ENCODE results near the gene IL17F.

The IL17F gene

DNA sequence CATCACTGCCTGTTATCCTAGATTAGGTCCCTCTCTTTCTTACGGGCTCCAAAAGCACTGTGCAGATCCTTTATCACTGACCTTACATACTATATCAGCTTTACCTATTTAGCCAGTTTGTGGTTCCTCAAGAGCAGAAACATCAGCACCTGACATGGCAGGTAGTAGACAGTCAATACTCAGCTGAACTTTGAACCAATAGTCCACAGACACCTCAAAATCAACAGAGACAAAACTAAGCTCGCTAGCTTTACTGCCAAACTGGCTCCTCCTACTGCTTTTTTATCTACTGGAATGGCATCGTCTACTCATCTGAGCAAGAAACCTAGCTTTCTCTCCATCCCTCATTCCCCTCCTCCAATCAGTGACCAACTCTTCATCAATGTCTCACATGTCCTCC is 52.5 kb downstream of the IL17F start:
- Histone ChIP-seq H3K4me3 (ENCODE audit: low read length) (no peak overlapping the region), H3K4me1 (ENCODE audit: low read length) (peaks cover 8% of the 10 kb centered on the region), H3K27me3 (replicated peaks; ENCODE audit: insufficient read depth, low read length) (no peaks in the 10 kb centered on the region), H3K4me2 (ENCODE audit: low read depth, low read length) (no peak overlapping the region), H3F3A (ENCODE audit: insufficient read depth, low read length) (peaks cover 1% of the 10 kb centered on the region; the same call in 1 of the 2 replicates), H3K27ac (ENCODE audit: low read length) (no peak overlapping the region), H4K20me1 (ENCODE audit: insufficient read depth, low read length) (no peaks in the 10 kb centered on the region), H3K79me2 (ENCODE audit: low read length) (no peaks in the 10 kb centered on the region), H3K9me3 (replicated peaks; ENCODE audit: insufficient read depth, low read length) (no peaks in the 10 kb centered on the region), H3K9me2 (replicated peaks; ENCODE audit: insufficient read depth, low read length) (no peaks in the 10 kb centered on the region), H3K9ac (ENCODE audit: low read length) (no peak overlapping the region), H2AFZ (ENCODE audit: low read length) (no peak overlapping the region), H3K36me3 (replicated peaks; ENCODE audit: insufficient read depth, low read length) (no peaks in the 10 kb centered on the region)
- DNase-seq = no peak
- no peak for TF ChIP-seq CTCF (IDR thresholded peaks at IDR 0.05; ENCODE audit: low read length)
- TF ChIP-seq EZH2 (optimal IDR thresholded peaks at IDR 0.05; ENCODE audit: low read depth, low read length) = no peak
- no peak for TF ChIP-seq EZH2phosphoT487 (IDR thresholded peaks at IDR 0.05; ENCODE audit: low read length)

GRCh38 chr6:52190409-52190808 is 53.9 kb downstream of the IL17F start:
- Histone ChIP-seq H3K4me3 (ENCODE audit: low read length) (no peak overlapping the region), H3K9ac (ENCODE audit: low read length) (no peak overlapping the region), H3K4me1 (ENCODE audit: low read length) (peaks cover 19% of the 10 kb centered on the region), H3K27ac (ENCODE audit: low read length) (no peak overlapping the region), H4K20me1 (ENCODE audit: insufficient read depth, low read length) (no peaks in the 10 kb centered on the region), H3K4me2 (ENCODE audit: low read depth, low read length) (no peak overlapping the region), H2AFZ (ENCODE audit: low read length) (no peak overlapping the region), H3K9me3 (replicated peaks; ENCODE audit: insufficient read depth, low read length) (no peaks in the 10 kb centered on the region), H3K36me3 (replicated peaks; ENCODE audit: insufficient read depth, low read length) (no peaks in the 10 kb centered on the region), H3F3A (ENCODE audit: insufficient read depth, low read length) (peaks cover 10% of the 10 kb centered on the region), H3K27me3 (replicated peaks; ENCODE audit: insufficient read depth, low read length) (no peaks in the 10 kb centered on the region), H3K79me2 (ENCODE audit: low read length) (no peaks in the 10 kb centered on the region), H3K9me2 (replicated peaks; ENCODE audit: insufficient read depth, low read length) (no peaks in the 10 kb centered on the region)
- no peak for TF ChIP-seq CTCF (IDR thresholded peaks at IDR 0.05; ENCODE audit: low read length)
- TF ChIP-seq EZH2 (optimal IDR thresholded peaks at IDR 0.05; ENCODE audit: low read depth, low read length) = no peak
- DNase-seq = no peak

DNA sequence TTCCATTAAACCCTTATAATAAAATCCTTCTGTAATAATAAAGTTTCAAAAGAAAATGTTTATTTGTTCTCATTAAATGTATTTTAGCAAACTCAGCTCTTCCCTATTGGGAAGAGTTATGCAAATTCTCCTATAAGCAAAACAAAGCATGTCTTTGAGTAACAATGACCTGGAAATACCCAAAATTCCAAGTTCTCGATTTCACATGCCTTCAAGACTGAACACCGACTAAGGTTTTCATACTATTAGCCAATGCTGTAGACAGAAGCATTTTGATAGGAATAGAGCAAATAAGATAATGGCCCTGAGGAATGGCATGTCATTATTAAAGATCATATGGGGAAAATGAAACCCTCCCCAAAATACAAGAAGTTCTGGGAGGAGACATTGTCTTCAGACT is 54.3 kb downstream of the IL17F start:
- Histone ChIP-seq H3K4me1 (ENCODE audit: low read length) (peaks cover 19% of the 10 kb centered on the region), H3K9me3 (replicated peaks; ENCODE audit: insufficient read depth, low read length) (no peaks in the 10 kb centered on the region), H2AFZ (ENCODE audit: low read length) (no peak overlapping the region), H3K9me2 (replicated peaks; ENCODE audit: insufficient read depth, low read length) (no peaks in the 10 kb centered on the region), H3K27ac (ENCODE audit: low read length) (no peak overlapping the region), H3K9ac (ENCODE audit: low read length) (no peak overlapping the region), H3K27me3 (replicated peaks; ENCODE audit: insufficient read depth, low read length) (no peaks in the 10 kb centered on the region), H3K4me2 (ENCODE audit: low read depth, low read length) (no peak overlapping the region), H3F3A (ENCODE audit: insufficient read depth, low read length) (peaks cover 10% of the 10 kb centered on the region), H4K20me1 (ENCODE audit: insufficient read depth, low read length) (no peaks in the 10 kb centered on the region), H3K36me3 (replicated peaks; ENCODE audit: insufficient read depth, low read length) (no peaks in the 10 kb centered on the region), H3K79me2 (ENCODE audit: low read length) (no peaks in the 10 kb centered on the region), H3K4me3 (ENCODE audit: low read length) (no peak overlapping the region)
- no peak for TF ChIP-seq EZH2phosphoT487 (IDR thresholded peaks at IDR 0.05; ENCODE audit: low read length)
- no peak for TF ChIP-seq CTCF (IDR thresholded peaks at IDR 0.05; ENCODE audit: low read length)
- TF ChIP-seq EZH2 (optimal IDR thresholded peaks at IDR 0.05; ENCODE audit: low read depth, low read length) = no peak
- no peak for DNase-seq

Data from MM.1S (cell line).